ENCODE data around the gene TTC21A.

Gene TTC21A

GRCh38 chr3:39122813-39123212 is 15.3 kb downstream of the TTC21A start:
- DNase-seq = no peak

GRCh38 chr3:39124876-39125840 is 17.7 kb downstream of the TTC21A start:
- peak; percentile 34 for DNase-seq

- DNase-seq = no peak
Measured at GRCh38 chr3:39125841-39126500, 18.5 kb downstream of the TTC21A start.

- peak; percentile 54 for DNase-seq
Measured at GRCh38 chr3:39126532-39127071, 19.1 kb downstream of the TTC21A start.

- peak; percentile 64 for DNase-seq
Measured at GRCh38 chr3:39127269-39127907, 19.9 kb downstream of the TTC21A start.

- no peak for DNase-seq
Measured at GRCh38 chr3:39127908-39128304, 20.4 kb downstream of the TTC21A start.

GRCh38 chr3:39128951-39129350 is 21.5 kb downstream of the TTC21A start:
- DNase-seq = no peak

GRCh38 chr3:39130026-39130425 is 22.5 kb downstream of the TTC21A start:
- no peak for DNase-seq

GRCh38 chr3:39130693-39131265 is 23.3 kb downstream of the TTC21A start:
- peak; percentile 54 for DNase-seq

- DNase-seq = peak; percentile 18
Measured at GRCh38 chr3:39132096-39133092, 24.9 kb downstream of the TTC21A start.

- DNase-seq = no peak
Measured at GRCh38 chr3:39133093-39133490, 25.6 kb downstream of the TTC21A start.

- DNase-seq = no peak
Measured at GRCh38 chr3:39133822-39134221, 26.3 kb downstream of the TTC21A start.

- no peak for DNase-seq
Measured at GRCh38 chr3:39134305-39134704, 26.8 kb downstream of the TTC21A start.

- DNase-seq = no peak
Measured at GRCh38 chr3:39135170-39135805, 27.8 kb downstream of the TTC21A start.

GRCh38 chr3:39136533-39137434 is 29.3 kb downstream of the TTC21A start:
- no peak for DNase-seq

- DNase-seq = no peak
Measured at GRCh38 chr3:39137435-39137936, 30.0 kb downstream of the TTC21A start.

- DNase-seq = no peak
Measured at GRCh38 chr3:39137991-39138803, 30.7 kb downstream of the TTC21A start.

GRCh38 chr3:39138804-39139415 is 31.4 kb downstream of the TTC21A start:
- no peak for DNase-seq

Data from NCI-H69 (cell line).